Measurements from ENCODE around the gene CEP104.

CEP104 gene

GRCh38 chr1:3891329-3891865 is 34.4 kb upstream of the CEP104 start:
- H3K4me1 Mint-ChIP-seq, result no peaks in the 10 kb centered on the region
- H3K9me3 Mint-ChIP-seq, result no peaks in the 10 kb centered on the region
- peaks cover 57% of the 10 kb centered on the region for H3K36me3 Mint-ChIP-seq (ENCODE audit: low read depth)
- TF ChIP-seq CTCF (IDR thresholded peaks at IDR 0.05; ENCODE audit: unreplicated experiment in 3 of 3), result no peak
- no peak overlapping the region for H3K4me3 Mint-ChIP-seq
- H3K27ac Mint-ChIP-seq, result no peak overlapping the region
- no peaks in the 10 kb centered on the region for H3K27me3 Mint-ChIP-seq (ENCODE audit: low read depth)

- H3K4me1 Mint-ChIP-seq, result no peaks in the 10 kb centered on the region
- peaks cover 52% of the 10 kb centered on the region for H3K36me3 Mint-ChIP-seq (ENCODE audit: low read depth)
- no peaks in the 10 kb centered on the region for H3K9me3 Mint-ChIP-seq
- no peaks in the 10 kb centered on the region for H3K27me3 Mint-ChIP-seq (ENCODE audit: low read depth)
- TF ChIP-seq CTCF (IDR thresholded peaks at IDR 0.05; ENCODE audit: unreplicated experiment in 3 of 3), result no peak
- H3K27ac Mint-ChIP-seq, result no peak overlapping the region
- H3K4me3 Mint-ChIP-seq, result no peak overlapping the region
Observed at GRCh38 chr1:3890389-3891328, 33.6 kb upstream of the CEP104 start.

GRCh38 chr1:3889936-3890335 is 32.9 kb upstream of the CEP104 start:
- Mint-ChIP-seq H3K36me3 (ENCODE audit: low read depth) (peaks cover 47% of the 10 kb centered on the region), H3K9me3 (no peaks in the 10 kb centered on the region), H3K27ac (no peak overlapping the region), H3K4me1 (no peaks in the 10 kb centered on the region), H3K4me3 (no peak overlapping the region), H3K27me3 (ENCODE audit: low read depth) (no peaks in the 10 kb centered on the region)
- TF ChIP-seq CTCF (IDR thresholded peaks at IDR 0.05; ENCODE audit: unreplicated experiment in 3 of 3), result no peak

- TF ChIP-seq CTCF (IDR thresholded peaks at IDR 0.05; ENCODE audit: unreplicated experiment in 3 of 3), result no peak
- Mint-ChIP-seq H3K4me3 (no peak overlapping the region), H3K4me1 (no peaks in the 10 kb centered on the region), H3K27me3 (ENCODE audit: low read depth) (no peaks in the 10 kb centered on the region), H3K27ac (no peak overlapping the region), H3K9me3 (no peaks in the 10 kb centered on the region), H3K36me3 (ENCODE audit: low read depth) (peaks cover 55% of the 10 kb centered on the region)
Observed at GRCh38 chr1:3888301-3888700, 31.3 kb upstream of the CEP104 start.

- peaks cover 50% of the 10 kb centered on the region for H3K36me3 Mint-ChIP-seq (ENCODE audit: low read depth)
- H3K4me1 Mint-ChIP-seq, result no peaks in the 10 kb centered on the region
- H3K9me3 Mint-ChIP-seq, result no peaks in the 10 kb centered on the region
- H3K27ac Mint-ChIP-seq, result no peak overlapping the region
- no peak for TF ChIP-seq CTCF (IDR thresholded peaks at IDR 0.05; ENCODE audit: unreplicated experiment in 3 of 3)
- H3K4me3 Mint-ChIP-seq, result no peak overlapping the region
- H3K27me3 Mint-ChIP-seq (ENCODE audit: low read depth), result no peaks in the 10 kb centered on the region
Observed at GRCh38 chr1:3886691-3887090, 29.7 kb upstream of the CEP104 start.

Data from nephron (organoid).